ENCODE measurements around the gene WDR70. TPM values are rescaled to one million over a fixed set of nuclear protein-coding genes. Genes with fewer than 3 reads are reported as not detected.
"Not testable (repeated sequence)": the region's sequence is repeated elsewhere in the genome, so short reads cannot be mapped to it uniquely, and the experiment has no call there.

Gene WDR70
- total RNA-seq, 1 experiment from 2014 or later: 25.0 TPM

- H3K27ac ChIP-seq (ENCODE audit: low read length); H3K4me1 ChIP-seq (ENCODE audit: insufficient read depth, low read length); H3K4me2 ChIP-seq (ENCODE audit: low read length); DNase-seq; H3K27me3 ChIP-seq (ENCODE audit: low read length); BruUV-seq (replicated peaks); H3K4me3 ChIP-seq (ENCODE audit: low read length); ATAC-seq; CTCF ChIA-PET; H3F3A ChIP-seq (ENCODE audit: low read length, unreplicated experiment); H3K9ac ChIP-seq (ENCODE audit: low read length); H2AFZ ChIP-seq (ENCODE audit: low read length); POLR2A ChIA-PET (ENCODE audit: unreplicated experiment); H4K20me1 ChIP-seq (ENCODE audit: low read length); H3K9me2 ChIP-seq (replicated peaks; ENCODE audit: low read length); H3K9me3 ChIP-seq (ENCODE audit: low read length); H3K36me3 ChIP-seq (ENCODE audit: low read depth, low read length); intact Hi-C loops (cut with micrococcal nuclease); H3K79me2 ChIP-seq (ENCODE audit: low read length): not testable (repeated sequence)
Observed at GRCh38 chr5:37469383-37469782, 90.3 kb downstream of the WDR70 start.

- no peaks in the 10 kb centered on the region for H3K27me3 ChIP-seq (ENCODE audit: low read length)
- BruUV-seq (replicated peaks): no TSS peak
- H3K27ac ChIP-seq (ENCODE audit: low read length): no peak overlapping the region
- no peak overlapping the region for H3K4me2 ChIP-seq (ENCODE audit: low read length)
- no peak for ATAC-seq
- H3F3A ChIP-seq (ENCODE audit: low read length, unreplicated experiment): no peaks in the 10 kb centered on the region
- intact Hi-C loops (cut with micrococcal nuclease): no loop called here
- H4K20me1 ChIP-seq (ENCODE audit: low read length): no peaks in the 10 kb centered on the region
- no peak overlapping the region for H3K4me3 ChIP-seq (ENCODE audit: low read length)
- H3K4me1 ChIP-seq (ENCODE audit: insufficient read depth, low read length): no peaks in the 10 kb centered on the region
- no peak for DNase-seq
- H3K9me3 ChIP-seq (ENCODE audit: low read length): no peaks in the 10 kb centered on the region
- H3K9ac ChIP-seq (ENCODE audit: low read length): no peak overlapping the region
- CTCF ChIA-PET: no interaction called here
- no peak for TF ChIP-seq EZH2phosphoT487 (IDR thresholded peaks at IDR 0.05; ENCODE audit: borderline replicate concordance, low read length)
- TF ChIP-seq, protein P1, sequence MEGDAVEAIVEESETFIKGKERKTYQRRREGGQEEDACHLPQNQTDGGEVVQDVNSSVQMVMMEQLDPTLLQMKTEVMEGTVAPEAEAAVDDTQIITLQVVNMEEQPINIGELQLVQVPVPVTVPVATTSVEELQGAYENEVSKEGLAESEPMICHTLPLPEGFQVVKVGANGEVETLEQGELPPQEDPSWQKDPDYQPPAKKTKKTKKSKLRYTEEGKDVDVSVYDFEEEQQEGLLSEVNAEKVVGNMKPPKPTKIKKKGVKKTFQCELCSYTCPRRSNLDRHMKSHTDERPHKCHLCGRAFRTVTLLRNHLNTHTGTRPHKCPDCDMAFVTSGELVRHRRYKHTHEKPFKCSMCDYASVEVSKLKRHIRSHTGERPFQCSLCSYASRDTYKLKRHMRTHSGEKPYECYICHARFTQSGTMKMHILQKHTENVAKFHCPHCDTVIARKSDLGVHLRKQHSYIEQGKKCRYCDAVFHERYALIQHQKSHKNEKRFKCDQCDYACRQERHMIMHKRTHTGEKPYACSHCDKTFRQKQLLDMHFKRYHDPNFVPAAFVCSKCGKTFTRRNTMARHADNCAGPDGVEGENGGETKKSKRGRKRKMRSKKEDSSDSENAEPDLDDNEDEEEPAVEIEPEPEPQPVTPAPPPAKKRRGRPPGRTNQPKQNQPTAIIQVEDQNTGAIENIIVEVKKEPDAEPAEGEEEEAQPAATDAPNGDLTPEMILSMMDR (conservative IDR thresholded peaks at IDR 0.05; ENCODE audit: low read depth, low read length): no peak
- no peak for TF ChIP-seq EZH2 (IDR thresholded peaks at IDR 0.05; ENCODE audit: low read length, unreplicated experiment)
- POLR2A ChIA-PET (ENCODE audit: unreplicated experiment): no interaction called here
- H3K9me2 ChIP-seq (replicated peaks; ENCODE audit: low read length): no peaks in the 10 kb centered on the region
- H2AFZ ChIP-seq (ENCODE audit: low read length): no peak overlapping the region
- H3K36me3 ChIP-seq (ENCODE audit: low read depth, low read length): no peaks in the 10 kb centered on the region
- H3K79me2 ChIP-seq (ENCODE audit: low read length): no peaks in the 10 kb centered on the region
Observed at GRCh38 chr5:37471666-37472197, 92.6 kb downstream of the WDR70 start.

DNA sequence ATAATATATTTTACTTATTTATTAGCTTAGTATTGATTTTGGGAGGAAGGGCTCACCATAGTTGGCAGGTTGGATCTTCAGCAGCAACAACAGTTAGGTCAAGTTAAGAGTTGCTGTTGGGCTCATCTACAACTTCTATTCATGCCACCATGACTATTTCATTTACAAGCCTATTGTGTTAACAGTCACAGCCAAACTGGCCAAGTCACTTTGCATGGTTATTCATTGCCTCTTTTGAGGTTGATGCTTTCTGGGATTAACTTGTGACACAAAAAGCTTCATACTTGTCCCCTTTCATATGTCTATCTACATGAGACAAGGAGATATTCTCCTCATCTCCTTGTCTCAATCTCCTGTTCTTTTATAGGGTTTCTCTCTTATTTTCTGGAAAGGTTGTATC, 98.3 kb downstream of the WDR70 start:
- Histone ChIP-seq H3F3A (ENCODE audit: low read length, unreplicated experiment) (no peaks in the 10 kb centered on the region), H3K79me2 (ENCODE audit: low read length) (no peaks in the 10 kb centered on the region), H3K9me3 (ENCODE audit: low read length) (no peaks in the 10 kb centered on the region), H3K36me3 (ENCODE audit: low read depth, low read length) (peaks cover 22% of the 10 kb centered on the region), H3K27me3 (ENCODE audit: low read length) (no peaks in the 10 kb centered on the region), H4K20me1 (ENCODE audit: low read length) (no peaks in the 10 kb centered on the region), H2AFZ (ENCODE audit: low read length) (no peak overlapping the region), H3K4me2 (ENCODE audit: low read length) (no peak overlapping the region), H3K4me3 (ENCODE audit: low read length) (no peak overlapping the region), H3K9me2 (replicated peaks; ENCODE audit: low read length) (no peaks in the 10 kb centered on the region), H3K4me1 (ENCODE audit: insufficient read depth, low read length) (no peaks in the 10 kb centered on the region), H3K27ac (ENCODE audit: low read length) (no peak overlapping the region), H3K9ac (ENCODE audit: low read length) (no peak overlapping the region)
- ATAC-seq (no peak), DNase-seq (no peak)
- ChIA-PET POLR2A (ENCODE audit: unreplicated experiment) (no interaction called here), CTCF (no interaction called here)
- intact Hi-C loops (cut with micrococcal nuclease): no loop called here
- TF ChIP-seq EZH2phosphoT487 (IDR thresholded peaks at IDR 0.05; ENCODE audit: borderline replicate concordance, low read length) (no peak), EZH2 (IDR thresholded peaks at IDR 0.05; ENCODE audit: low read length, unreplicated experiment) (no peak)
- TF ChIP-seq, protein P1 (conservative IDR thresholded peaks at IDR 0.05; ENCODE audit: low read depth, low read length): no peak
- no TSS peak for BruUV-seq (replicated peaks)
